Heart left ventricle (tissue), 13 donors: ENCODE results near the gene NCOA6.

Experiments
- CTCF ChIP-seq, 12 donors: fragments of 200-600 bp; sonication (generic) in 4 of 12; IDR thresholded peaks; one replicate each; pipeline versions ENCODE4 v1.5.0 to v1.8.0; 2018 to 2022; ENCODE audit warnings: antibody characterized with exemption in 12 of 12, mild to moderate bottlenecking in 5 of 12
- POLR2A ChIP-seq, 2 donors: fragments of 450-650 bp; IDR thresholded peaks; one replicate each; pipeline ENCODE4 v1.6.1; 2017; ENCODE audit warnings: antibody characterized with exemption in 2 of 2, mild to moderate bottlenecking in 2 of 2, moderate library complexity in 2 of 2
- donor health status: ischemic (EF 13 %, LVEDD 7.1; RV severe dilation, severe dysfunction).
- donor health status: DM: no; HTN: yes; CAD: no.
- donor health status: DM: no; HTN: no; CAD: no.
- donor health status: ischemic (EF 25% LVEDD 6.9; RV normal size, moderate dysfunction).
- donor health status: ischemic (EF 25% LVEDD 5.7; RV mildly dilated, moderate dysfunction).
- donor health status: ischemic (EF 35%, LVEDD 5.7; RV mildly dilated, moderate dysfunction).
- donor health status: nonischemic (EF 11% LVEDD 7.7; RV severe dilation, severe dysfunction).
- donor health status: DM: yes; HTN: yes; CAD: no.
- donor health status: PGD.
- donor health status: ischemic (EF 29% LVEDD 5.4; RV normal size, mild dysfunction).
- donor health status: nonischemic (EF 23%, LVEDD 6.1; RV moderate dilation, normal function).

GRCh38 chr20:34794006-34794585, 31.4 kb downstream of the NCOA6 start:
- TF ChIP-seq CTCF (IDR thresholded peaks at IDR 0.05), result no peak
- no peak for TF ChIP-seq POLR2A (IDR thresholded peaks at IDR 0.05)
